Activated T-helper 1 cell treated with Interleukin-2 at 50 U/mL for 16 hours (primary cell): ENCODE measurements around the gene PPP1R3E.

Experiments
- DNase-seq: peaks from one replicate; pipeline ENCODE4 v3.0.0-alpha.2; 2020; ENCODE audit warnings: low read depth

PPP1R3E gene

DNA sequence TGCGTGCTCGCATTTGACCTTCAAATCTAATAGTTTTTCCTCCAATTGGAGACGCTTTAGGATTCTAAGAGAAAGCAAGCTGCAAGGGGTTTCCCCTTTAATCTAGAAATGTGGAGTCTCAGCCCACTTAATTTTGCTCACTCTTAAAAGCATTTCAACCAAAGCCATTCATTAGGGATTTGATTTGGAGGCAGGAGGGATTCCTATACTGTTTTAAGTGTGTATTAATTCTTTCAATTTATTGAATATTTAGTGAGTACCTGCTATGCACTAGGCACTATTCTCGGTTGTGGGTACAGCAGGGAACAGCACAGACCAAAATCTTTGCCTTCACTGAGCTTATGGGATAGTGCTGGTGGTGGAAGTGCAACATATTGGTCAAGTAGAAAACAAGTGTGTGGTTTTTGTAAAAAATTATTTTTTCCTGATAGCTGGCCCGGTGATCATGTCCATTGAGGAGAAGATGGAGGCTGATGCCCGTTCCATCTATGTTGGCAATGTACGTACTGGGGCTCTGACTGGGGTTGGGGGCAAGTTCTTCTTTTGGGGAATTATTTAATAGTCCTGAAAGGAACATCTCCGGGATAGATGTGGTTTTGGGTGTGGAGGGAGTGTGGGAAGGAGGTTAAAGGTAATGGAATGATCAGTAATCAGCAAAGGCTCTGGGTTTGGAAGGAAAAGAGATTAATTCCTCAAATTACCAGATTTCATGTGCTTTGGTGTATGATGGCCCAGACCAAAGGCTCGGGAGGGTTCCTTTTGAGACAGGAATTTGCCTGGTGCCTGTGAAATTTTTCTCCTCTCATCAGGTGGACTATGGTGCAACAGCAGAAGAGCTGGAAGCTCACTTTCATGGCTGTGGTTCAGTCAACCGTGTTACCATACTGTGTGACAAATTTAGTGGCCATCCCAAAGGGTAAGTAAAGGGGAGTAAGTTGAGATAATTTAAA lies 20.2 kb upstream of the PPP1R3E start:
- no peak for DNase-seq

- peak; percentile 20 for DNase-seq
These were observed 19.2 kb upstream of the PPP1R3E start for GRCh38 chr14:23321572-23322547.

- DNase-seq: peak; percentile 93
These were observed 18.2 kb upstream of the PPP1R3E start, which contains the start of gene PABPN1 for GRCh38 chr14:23320584-23321571. PABPN1 (plus strand) TSS chr14:23321457; CDS start chr14:23321470, 13 bp downstream.

DNA sequence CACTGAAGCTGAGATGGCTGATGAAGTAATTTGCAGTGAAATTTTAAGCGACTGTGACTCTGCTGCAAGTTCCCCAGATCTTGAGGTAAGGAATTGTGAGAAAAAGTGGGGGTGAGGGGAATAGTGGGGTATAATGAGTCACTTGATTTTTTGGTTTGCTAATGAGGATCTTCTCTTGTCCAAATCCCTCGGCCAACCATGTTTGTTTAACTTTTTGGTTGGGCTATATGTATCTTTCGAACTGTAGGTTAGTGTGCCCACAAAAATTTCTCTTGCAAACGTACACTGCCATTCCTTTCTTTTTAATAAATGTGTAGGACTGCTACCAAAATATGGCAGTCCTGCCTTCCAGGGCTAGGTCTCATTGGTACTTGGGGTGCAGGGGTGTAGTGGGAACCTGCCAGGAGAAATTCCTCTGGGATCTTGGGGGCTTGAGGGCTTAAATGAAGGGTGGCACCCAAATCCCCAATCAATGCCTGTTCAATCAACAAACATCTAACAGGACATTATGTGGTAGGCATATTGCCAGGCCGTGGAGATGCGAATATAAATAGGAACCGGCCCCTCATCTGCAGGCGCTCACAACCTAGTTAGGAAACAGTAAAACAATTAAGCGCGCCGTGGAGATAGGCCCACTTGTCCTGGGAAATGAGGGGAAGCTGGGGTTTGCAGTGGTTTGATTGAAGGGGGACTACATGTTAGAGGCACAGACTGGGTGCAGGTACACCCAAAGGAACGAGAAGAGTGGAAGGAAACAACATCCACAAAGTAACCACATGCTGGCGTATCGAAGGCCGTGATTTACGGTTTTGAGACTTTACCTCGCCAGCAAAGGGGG lies 17.3 kb upstream of the PPP1R3E start:
- no peak for DNase-seq

- DNase-seq: no peak
These were observed 13.6 kb upstream of the PPP1R3E start for GRCh38 chr14:23316300-23316699.

DNA sequence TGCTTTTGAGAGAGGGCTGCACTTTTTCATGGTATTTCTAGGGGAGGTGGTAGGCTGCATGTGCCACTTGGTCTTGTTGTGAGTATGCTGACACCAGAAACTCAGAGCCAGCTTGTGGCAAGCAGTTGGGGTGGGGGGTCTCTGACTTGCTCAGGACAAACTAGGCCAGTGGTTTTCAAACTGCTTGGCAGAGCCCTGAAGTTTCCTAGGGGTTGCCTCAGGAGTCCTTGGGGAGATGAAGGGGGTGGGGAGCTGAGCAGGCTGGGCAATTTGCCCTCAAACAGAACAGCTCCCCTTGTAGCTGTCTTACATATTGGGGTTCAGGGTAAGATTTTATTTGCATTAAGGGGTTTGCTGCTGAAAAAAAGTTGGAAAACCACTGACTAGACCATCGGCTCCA lies 7.9 kb upstream of the PPP1R3E start:
- no peak for DNase-seq

GRCh38 chr14:23308721-23309445 lies 6.2 kb upstream of the PPP1R3E start:
- no peak for DNase-seq

GRCh38 chr14:23307687-23308644 lies 5.3 kb upstream of the PPP1R3E start:
- no peak for DNase-seq

DNA sequence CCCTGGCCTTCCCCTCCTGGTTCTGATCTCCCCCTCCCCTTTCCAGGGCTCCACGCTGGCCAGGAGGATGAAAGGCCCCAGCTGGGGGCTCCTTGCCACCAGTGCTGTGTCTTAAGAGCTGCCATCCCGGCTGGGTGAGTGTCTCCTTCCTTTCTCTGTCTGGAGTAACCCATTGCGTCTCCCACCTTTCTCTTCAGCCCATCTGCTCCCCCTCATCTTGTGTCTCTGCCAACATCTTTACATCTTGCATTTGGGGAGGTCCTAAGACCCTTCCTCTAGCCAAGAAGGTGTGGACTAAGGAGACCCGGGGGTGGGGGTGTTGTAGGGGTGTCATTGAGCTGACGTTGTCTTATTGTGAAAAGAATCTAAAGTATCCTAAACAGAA lies 4.5 kb upstream of the PPP1R3E start:
- DNase-seq: no peak

DNA sequence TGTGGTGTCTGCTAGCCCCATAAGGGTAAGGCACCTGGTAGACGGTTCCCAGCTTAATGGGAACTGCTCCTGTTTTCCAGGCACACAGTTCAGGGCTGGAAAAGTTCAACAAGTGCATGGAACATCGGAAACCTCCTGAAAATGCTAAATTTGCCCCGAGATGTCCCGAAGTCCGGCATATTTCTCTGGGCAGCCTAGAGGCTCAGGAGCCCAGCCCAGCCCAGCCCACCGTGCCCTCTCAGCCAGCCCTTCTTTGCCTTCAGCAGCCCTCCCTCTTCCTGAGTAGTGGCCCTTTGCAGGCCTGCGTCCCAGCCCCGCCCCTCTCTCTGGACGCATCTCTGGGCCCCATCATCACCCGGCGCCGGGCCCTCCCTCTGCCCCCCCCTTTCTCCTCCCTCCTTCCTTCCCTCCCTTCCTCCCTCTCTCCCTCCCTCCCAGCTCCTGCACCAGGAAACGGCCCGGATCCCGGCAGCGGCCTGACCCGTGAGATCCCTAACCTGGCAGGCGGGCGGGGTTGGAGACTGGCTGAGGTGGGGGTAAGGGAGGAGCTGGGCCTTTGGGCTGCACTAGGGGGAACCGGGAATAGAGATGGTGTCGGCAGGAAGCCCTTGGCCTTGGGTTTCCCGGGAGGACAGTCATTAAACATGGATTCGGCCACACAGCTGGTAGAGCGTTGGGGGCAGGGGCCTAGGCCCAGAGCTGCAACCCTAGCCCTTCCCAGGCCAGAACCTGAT lies 3.9 kb upstream of the PPP1R3E start, which contains the start of gene BCL2L2:
BCL2L2 (plus strand) TSS at position 422 of the 734 bp plus-strand sequence. CDS start 935 bp downstream, outside the sequence.
- DNase-seq: no peak

DNA sequence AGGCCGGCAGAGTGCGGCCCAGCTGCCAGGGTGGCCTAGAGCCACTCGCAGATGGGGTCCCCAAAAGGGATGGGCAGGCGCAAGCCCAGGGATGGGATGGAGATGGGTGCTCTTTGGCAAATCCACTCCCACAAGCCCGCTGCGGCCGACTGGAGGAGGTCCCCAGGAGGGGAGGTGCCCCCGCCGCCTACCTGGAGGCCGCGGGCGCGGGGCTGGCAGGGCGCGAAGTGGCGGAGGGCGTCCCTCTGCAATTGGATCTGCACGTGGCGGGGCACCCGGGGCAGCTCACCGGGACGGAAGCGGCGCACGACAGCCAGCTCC lies 730 bp downstream of the PPP1R3E start:
- no peak for DNase-seq

DNA sequence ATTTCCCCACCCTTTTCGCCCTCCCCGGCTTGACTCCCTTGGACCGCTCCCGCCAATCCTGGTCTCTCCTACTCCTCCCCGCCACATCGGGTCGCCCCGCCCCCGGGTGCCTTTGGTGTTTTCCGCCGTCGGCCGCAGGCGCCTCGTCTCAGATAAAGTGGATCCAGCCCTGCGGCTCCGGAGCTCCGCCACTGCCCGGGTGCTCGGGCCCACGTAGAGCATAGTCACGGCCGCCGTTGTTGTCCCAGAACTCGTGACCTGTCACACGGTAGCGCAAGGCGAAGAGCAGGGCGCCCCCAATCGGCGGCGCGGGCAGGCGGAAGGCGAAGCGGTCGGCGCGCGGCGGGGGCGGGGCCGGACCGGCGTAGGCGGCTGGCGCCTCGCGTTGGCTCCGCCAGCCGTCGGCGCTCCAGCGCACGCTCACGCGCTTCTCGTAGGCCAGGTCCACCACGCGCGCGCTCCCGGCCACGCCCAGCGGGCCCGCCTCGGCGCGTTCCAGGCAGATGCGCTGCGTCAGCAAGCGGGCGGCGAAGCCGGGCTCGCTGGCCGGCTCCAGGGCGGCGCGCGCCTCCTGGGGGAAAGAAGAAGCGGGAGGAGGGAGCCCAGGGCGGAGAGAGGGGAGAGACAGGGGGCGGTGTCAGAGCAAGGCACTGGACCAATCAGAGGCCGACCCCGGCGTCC lies 1.2 kb downstream of the PPP1R3E start:
- DNase-seq: peak; percentile 98

DNA sequence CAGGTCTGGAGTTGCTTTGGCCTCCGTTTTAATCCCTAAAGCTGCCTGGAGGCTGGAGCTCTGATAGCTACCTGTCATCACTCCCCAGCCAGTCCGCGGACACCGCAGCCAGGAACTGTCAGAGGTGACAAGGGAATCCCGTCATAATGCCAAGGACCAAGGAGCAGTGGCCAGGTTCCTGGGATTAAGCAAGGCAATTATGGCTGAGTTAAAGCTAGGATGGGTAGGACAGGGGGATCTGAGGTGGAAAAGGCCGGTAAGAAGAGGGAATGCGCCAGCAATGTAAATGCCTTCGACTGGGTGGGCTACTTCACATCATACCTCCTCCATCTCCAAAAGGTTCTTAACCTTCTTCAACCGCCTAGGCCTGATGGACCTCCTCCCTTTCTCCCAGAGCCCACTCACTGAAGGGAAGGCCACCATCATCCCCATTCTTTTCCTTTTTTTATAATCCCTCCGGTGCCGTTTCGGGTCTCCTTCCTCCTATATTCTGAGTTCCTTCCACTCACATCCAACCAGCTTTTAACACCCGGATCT lies 1.9 kb downstream of the PPP1R3E start:
- DNase-seq: no peak

DNA sequence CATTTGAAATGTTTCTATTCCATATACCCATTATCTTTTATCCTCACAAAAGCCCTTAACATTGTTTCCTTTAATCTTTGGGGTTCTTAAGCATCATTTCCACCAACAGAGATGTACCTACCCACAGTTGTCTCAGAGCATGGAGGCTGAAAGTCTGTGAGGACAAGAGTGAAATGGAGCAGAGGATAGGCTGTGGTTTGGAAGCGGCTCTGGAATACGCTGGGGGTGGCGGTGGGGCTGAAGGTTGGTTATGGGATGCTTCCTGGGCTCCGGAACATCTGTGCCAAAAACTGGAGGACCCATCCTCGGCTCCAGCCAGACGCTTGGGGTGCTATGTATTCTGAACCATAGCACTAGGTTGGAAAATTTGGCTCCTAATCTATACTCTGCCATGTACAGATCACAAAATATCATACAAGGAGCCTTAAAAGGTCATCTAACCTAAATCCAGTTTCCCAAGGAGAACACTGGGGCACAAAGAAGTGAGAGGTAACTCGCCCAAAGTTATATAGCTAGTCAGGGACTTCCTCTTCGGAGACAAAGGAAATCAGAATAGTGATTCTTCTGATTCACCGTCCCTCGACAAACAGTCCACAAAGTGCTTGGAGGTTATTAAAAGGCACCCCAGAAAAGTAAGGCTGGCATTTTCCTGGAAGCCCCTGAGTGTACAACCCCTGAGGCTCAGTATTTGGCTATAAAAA lies 2.5 kb downstream of the PPP1R3E start:
- no peak for DNase-seq

- DNase-seq: no peak
These were observed 3.3 kb downstream of the PPP1R3E start for GRCh38 chr14:23299211-23299957.
